Caco-2 (cell line): ENCODE measurements around the gene KIF16B. TPM values are rescaled to one million over a fixed set of nuclear protein-coding genes. Genes with fewer than 3 reads are reported as not detected.

Source experiments
- BruUV-seq: library from RNA; stranded (reverse); fragments of 400-500 nt; replicated peaks from 2 replicates; lab custom pipeline; 2021; lab: Mats Ljungman, UMichigan
- CTCF ChIA-PET: fragments of 300-600 bp; sonication (Branson Sonifier 250); formaldehyde crosslinking; loops from one replicate; lab custom pipeline; 2022; ENCODE audit warnings: antibody characterized with exemption; lab: Charles Lee
- POLR2A ChIA-PET: fragments of 300-600 bp; sonication (Branson Sonifier 250); formaldehyde crosslinking; loops from one replicate; lab custom pipeline; 2022; ENCODE audit warnings: antibody characterized with exemption; lab: Charles Lee
- DNase-seq, 2 experiments: peaks; one replicate each; pipeline versions ENCODE4 v3.0.0 to v3.0.0-alpha.2; 2020 to 2022
- H3K27me3 ChIP-seq: replicated peaks from 2 replicates; pipeline ENCODE4 v1.6.0; 2011; ENCODE audit warnings: low read length; ENCODE audit not compliant: control insufficient read depth, insufficient read depth
- H3K36me3 ChIP-seq: 2 replicates; pipeline ENCODE4 v1.5.1; 2011; ENCODE audit warnings: low read length; ENCODE audit not compliant: control insufficient read depth, insufficient read depth
- H3K4me1 ChIP-seq: fragments of 250-450 bp; sonication (Bioruptor Pico); 2 replicates; pipeline ENCODE4 v1.5.1; 2020; ENCODE audit warnings: mild to moderate bottlenecking
- H3K4me3 ChIP-seq: 2 replicates; pipeline ENCODE4 v1.5.1; 2011; ENCODE audit warnings: low read depth, mild to moderate bottlenecking, control low read depth, low read length
- H3K9me3 ChIP-seq: fragments of 250-450 bp; sonication (Bioruptor Pico); 2 replicates; pipeline ENCODE4 v1.5.1; 2020; ENCODE audit warnings: mild to moderate bottlenecking, moderate library complexity
- H3K27ac Mint-ChIP-seq: one replicate; pipeline ENCODE4 v1.8.0; 2022; ENCODE audit warnings: mixed read lengths; ENCODE audit not compliant: unreplicated experiment
- H3K27me3 Mint-ChIP-seq: one replicate; pipeline ENCODE4 v1.8.0; 2022; ENCODE audit warnings: mixed read lengths; ENCODE audit not compliant: insufficient read depth, unreplicated experiment
- H3K36me3 Mint-ChIP-seq: one replicate; pipeline ENCODE4 v1.8.0; 2022; ENCODE audit warnings: mild to moderate bottlenecking, mixed read lengths; ENCODE audit not compliant: insufficient read depth, unreplicated experiment
- H3K4me1 Mint-ChIP-seq: one replicate; pipeline ENCODE4 v1.8.0; 2022; ENCODE audit warnings: low read depth, mixed read lengths; ENCODE audit not compliant: unreplicated experiment
- H3K4me3 Mint-ChIP-seq: one replicate; pipeline ENCODE4 v1.8.0; 2022; ENCODE audit warnings: mild to moderate bottlenecking, moderate library complexity, mixed read lengths; ENCODE audit not compliant: unreplicated experiment
- H3K9me3 Mint-ChIP-seq: one replicate; pipeline ENCODE4 v1.8.0; 2022; ENCODE audit warnings: mixed read lengths; ENCODE audit not compliant: unreplicated experiment
- intact Hi-C: fragments of 100-400 bp; cut with micrococcal nuclease; formaldehyde crosslinking; loops from one replicate; pipeline ENCODE4 v1.10.0; 2022; ENCODE audit not compliant: unreplicated experiment
- total RNA-seq: library from RNA; stranded (reverse); gene quantifications from 2 replicates; pipeline ENCODE4 v1.2.3, GENCODE V29; 2022
- TF ChIP-seq, protein P1 (sequence below), 2 experiments: fragments of 200-600 bp in 1 of 2; IDR thresholded peaks; 1 replicate in 1 of 2; 2 replicates in 1 of 2; pipeline versions ENCODE4 v1.5.1 to v1.8.0; 2011 to 2022; ENCODE audit warnings: antibody characterized with exemption in 1 of 2, control low read depth in 1 of 2, inconsistent platforms in 1 of 2, low read depth in 1 of 2, low read length in 1 of 2, mild to moderate bottlenecking in 1 of 2, moderate library complexity in 1 of 2; ENCODE audit not compliant: insufficient read depth in 1 of 2, severe bottlenecking in 1 of 2, unreplicated experiment in 1 of 2

KIF16B gene
- total RNA-seq, 1 experiment from 2014 or later, result 11.3 TPM

DNA sequence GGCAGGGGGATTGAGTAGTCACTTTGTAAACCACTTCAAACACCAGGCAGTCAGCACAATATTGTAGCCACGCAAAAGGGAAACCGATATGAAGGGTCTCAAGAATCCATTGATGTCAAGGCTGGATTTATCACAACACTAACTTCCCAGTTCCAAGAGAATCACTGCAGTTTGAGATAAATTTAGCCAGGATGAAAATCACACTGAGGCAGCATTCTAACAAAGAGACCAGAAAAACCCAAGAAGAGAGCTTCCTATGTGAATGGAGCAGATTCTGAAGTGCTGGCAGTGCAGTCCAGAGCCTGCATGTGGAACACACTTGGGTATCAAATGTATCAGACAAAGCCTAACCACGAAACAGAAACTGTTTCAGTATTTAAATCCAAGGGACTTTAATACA, 84.6 kb downstream of the KIF16B start:
- Histone ChIP-seq H3K9me3 (no peaks in the 10 kb centered on the region), H3K27me3 (no peaks in the 10 kb centered on the region), H3K4me3 (no peak overlapping the region), H3K4me1 (no peaks in the 10 kb centered on the region), H3K36me3 (no peaks in the 10 kb centered on the region)
- Mint-ChIP-seq H3K27ac (no peak overlapping the region), H3K9me3 (no peaks in the 10 kb centered on the region), H3K4me3 (no peak overlapping the region), H3K36me3 (no peaks in the 10 kb centered on the region), H3K27me3 (no peaks in the 10 kb centered on the region), H3K4me1 (no peaks in the 10 kb centered on the region)
- TF ChIP-seq, protein P1, sequence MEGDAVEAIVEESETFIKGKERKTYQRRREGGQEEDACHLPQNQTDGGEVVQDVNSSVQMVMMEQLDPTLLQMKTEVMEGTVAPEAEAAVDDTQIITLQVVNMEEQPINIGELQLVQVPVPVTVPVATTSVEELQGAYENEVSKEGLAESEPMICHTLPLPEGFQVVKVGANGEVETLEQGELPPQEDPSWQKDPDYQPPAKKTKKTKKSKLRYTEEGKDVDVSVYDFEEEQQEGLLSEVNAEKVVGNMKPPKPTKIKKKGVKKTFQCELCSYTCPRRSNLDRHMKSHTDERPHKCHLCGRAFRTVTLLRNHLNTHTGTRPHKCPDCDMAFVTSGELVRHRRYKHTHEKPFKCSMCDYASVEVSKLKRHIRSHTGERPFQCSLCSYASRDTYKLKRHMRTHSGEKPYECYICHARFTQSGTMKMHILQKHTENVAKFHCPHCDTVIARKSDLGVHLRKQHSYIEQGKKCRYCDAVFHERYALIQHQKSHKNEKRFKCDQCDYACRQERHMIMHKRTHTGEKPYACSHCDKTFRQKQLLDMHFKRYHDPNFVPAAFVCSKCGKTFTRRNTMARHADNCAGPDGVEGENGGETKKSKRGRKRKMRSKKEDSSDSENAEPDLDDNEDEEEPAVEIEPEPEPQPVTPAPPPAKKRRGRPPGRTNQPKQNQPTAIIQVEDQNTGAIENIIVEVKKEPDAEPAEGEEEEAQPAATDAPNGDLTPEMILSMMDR (IDR thresholded peaks at IDR 0.05; ENCODE audit: insufficient read depth in 1 of 2, low read depth in 1 of 2, low read length in 1 of 2, severe bottlenecking in 1 of 2, unreplicated experiment in 1 of 2), result no peak
- no TSS peak for BruUV-seq
- intact Hi-C loops, result no loop called here
- DNase-seq, result no peak
- ChIA-PET POLR2A (no interaction called here), CTCF (interaction anchor here (0.6 kb wide), 1 partner anchor 237 kb away, joined by 3 read pairs; no protein-coding TSS in a partner anchor)

DNA sequence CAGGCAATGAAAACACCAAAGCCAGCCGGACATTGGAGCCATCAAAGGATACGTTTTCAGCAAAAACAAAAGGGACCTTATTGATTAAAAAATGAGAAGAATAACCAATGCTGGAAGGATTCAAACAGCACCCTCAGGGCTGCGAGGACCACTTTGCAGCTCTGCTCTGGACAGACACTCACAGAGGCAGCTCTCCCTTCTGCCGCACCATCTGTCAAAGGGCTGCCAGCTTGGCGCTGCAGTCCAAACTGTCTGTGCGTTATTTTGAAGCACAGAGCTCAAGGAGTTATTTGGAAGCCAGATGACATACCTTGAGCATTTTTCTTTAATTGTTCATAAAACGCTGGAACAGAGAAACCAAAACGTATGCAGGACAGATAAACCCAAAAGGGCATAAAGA, 85.2 kb downstream of the KIF16B start:
- POLR2A ChIA-PET, result no interaction called here
- H3K36me3 ChIP-seq, result no peaks in the 10 kb centered on the region
- no peaks in the 10 kb centered on the region for H3K36me3 Mint-ChIP-seq
- no peak overlapping the region for H3K4me3 ChIP-seq
- H3K27ac Mint-ChIP-seq, result no peak overlapping the region
- H3K9me3 Mint-ChIP-seq, result no peaks in the 10 kb centered on the region
- CTCF ChIA-PET, result interaction anchor here (0.6 kb wide), 1 partner anchor 238 kb away, joined by 3 read pairs; no protein-coding TSS in a partner anchor
- no peak overlapping the region for H3K4me3 Mint-ChIP-seq
- no peaks in the 10 kb centered on the region for H3K4me1 Mint-ChIP-seq
- intact Hi-C loops, result no loop called here
- H3K27me3 ChIP-seq, result no peaks in the 10 kb centered on the region
- BruUV-seq, result no TSS peak
- TF ChIP-seq, protein P1 (IDR thresholded peaks at IDR 0.05; ENCODE audit: insufficient read depth in 1 of 2, low read depth in 1 of 2, low read length in 1 of 2, severe bottlenecking in 1 of 2, unreplicated experiment in 1 of 2), result no peak
- no peaks in the 10 kb centered on the region for H3K4me1 ChIP-seq
- no peak for DNase-seq
- no peaks in the 10 kb centered on the region for H3K27me3 Mint-ChIP-seq
- H3K9me3 ChIP-seq, result no peaks in the 10 kb centered on the region

DNA sequence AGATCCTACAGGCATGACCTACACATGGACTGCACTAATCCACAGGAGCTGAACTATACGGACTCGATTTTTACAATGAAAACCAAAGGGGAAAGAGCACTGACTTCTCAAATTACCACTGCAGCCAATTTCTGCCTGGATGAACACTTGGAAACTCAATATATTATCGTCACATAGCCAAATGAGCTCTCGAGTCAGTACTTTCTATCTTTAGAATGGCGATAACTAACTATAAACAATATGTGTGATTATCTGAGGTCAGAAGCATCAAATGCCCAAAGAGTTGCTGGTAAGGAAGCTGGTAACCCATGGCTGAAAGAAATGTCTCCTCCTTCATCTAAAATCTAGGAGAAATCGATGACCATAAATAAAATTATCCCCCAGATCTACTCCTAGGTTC, 86.7 kb downstream of the KIF16B start:
- Histone ChIP-seq H3K4me1 (no peaks in the 10 kb centered on the region), H3K27me3 (no peaks in the 10 kb centered on the region), H3K4me3 (no peak overlapping the region), H3K36me3 (no peaks in the 10 kb centered on the region), H3K9me3 (no peaks in the 10 kb centered on the region)
- no peak for DNase-seq
- intact Hi-C loops, result no loop called here
- TF ChIP-seq, protein P1 (IDR thresholded peaks at IDR 0.05; ENCODE audit: insufficient read depth in 1 of 2, low read depth in 1 of 2, low read length in 1 of 2, severe bottlenecking in 1 of 2, unreplicated experiment in 1 of 2), result no peak
- ChIA-PET POLR2A (no interaction called here), CTCF (no interaction called here)
- Mint-ChIP-seq H3K4me1 (no peaks in the 10 kb centered on the region), H3K27me3 (no peaks in the 10 kb centered on the region), H3K36me3 (no peaks in the 10 kb centered on the region), H3K4me3 (no peak overlapping the region), H3K9me3 (no peaks in the 10 kb centered on the region), H3K27ac (no peak overlapping the region)
- no TSS peak for BruUV-seq
